ENCODE results near the gene ARHGEF10L.

GRCh38 chr1:17586172-17586964 is 46.9 kb downstream of the ARHGEF10L start:
- TF ChIP-seq CTCF (conservative IDR thresholded peaks at IDR 0.05; ENCODE audit: low read depth, low read length), result no peak
- no peak for TF ChIP-seq EZH2 (IDR thresholded peaks at IDR 0.05; ENCODE audit: low read length, unreplicated experiment)
- TF ChIP-seq EZH2phosphoT487 (IDR thresholded peaks at IDR 0.05; ENCODE audit: borderline replicate concordance, low read length), result no peak

Data from PC-3 (cell line).